Measurements from ENCODE around the gene ANKRD34A. TPM values are rescaled to one million over a fixed set of nuclear protein-coding genes. Genes with fewer than 3 reads are reported as not detected.

The ANKRD34A gene
- total and polyA plus RNA-seq, 2 experiments from 2014 or later = 0.76 to 0.90 TPM

DNA sequence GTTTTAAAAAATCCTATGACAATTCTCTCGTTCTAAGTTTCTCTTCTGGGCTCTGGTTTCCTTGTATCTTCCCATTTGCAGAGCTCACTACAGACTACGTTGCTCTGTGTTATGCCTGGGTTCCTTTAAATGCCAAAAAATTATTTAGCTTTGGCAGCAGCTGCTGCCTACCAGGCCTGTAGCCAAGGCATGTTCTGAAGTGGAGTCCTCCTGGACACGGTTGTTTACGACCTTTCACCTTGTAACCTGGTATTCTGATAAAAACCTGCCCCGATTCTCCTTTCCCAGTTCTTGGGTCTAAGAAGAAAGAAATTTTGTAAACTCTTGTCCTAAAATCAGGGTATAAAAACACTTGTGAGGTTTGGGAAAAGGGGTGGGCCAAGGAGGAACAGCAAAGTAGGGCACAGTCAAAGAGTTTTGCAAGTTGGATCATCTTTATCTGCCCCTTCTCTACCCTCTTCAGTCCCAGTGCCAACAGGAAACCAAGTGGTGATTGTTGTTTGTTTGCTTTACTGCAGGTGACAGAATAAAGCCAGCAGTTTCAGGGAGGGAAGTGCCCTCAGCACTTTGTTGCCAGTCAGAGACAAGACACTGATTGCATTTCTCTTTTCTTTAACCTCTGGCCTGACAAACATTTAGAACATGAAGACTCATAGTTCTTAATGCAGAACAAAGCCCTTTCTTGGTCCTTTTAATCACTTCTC lies 35.1 kb upstream of the ANKRD34A start:
- H3K79me2 ChIP-seq = peaks cover 23% of the 10 kb centered on the region
- no peaks in the 10 kb centered on the region for H3K27me3 ChIP-seq
- no peak for DNase-seq (ENCODE audit: low spot score)
- TF ChIP-seq EZH2phosphoT487 (IDR thresholded peaks at IDR 0.05; ENCODE audit: low read depth, severe bottlenecking, unreplicated experiment) = no peak
- TF ChIP-seq, protein P1, sequence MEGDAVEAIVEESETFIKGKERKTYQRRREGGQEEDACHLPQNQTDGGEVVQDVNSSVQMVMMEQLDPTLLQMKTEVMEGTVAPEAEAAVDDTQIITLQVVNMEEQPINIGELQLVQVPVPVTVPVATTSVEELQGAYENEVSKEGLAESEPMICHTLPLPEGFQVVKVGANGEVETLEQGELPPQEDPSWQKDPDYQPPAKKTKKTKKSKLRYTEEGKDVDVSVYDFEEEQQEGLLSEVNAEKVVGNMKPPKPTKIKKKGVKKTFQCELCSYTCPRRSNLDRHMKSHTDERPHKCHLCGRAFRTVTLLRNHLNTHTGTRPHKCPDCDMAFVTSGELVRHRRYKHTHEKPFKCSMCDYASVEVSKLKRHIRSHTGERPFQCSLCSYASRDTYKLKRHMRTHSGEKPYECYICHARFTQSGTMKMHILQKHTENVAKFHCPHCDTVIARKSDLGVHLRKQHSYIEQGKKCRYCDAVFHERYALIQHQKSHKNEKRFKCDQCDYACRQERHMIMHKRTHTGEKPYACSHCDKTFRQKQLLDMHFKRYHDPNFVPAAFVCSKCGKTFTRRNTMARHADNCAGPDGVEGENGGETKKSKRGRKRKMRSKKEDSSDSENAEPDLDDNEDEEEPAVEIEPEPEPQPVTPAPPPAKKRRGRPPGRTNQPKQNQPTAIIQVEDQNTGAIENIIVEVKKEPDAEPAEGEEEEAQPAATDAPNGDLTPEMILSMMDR (IDR thresholded peaks at IDR 0.05; ENCODE audit: poor library complexity) = no peak
- no peak for TF ChIP-seq EZH2 (IDR thresholded peaks at IDR 0.05; ENCODE audit: borderline replicate concordance)
- H4K20me1 ChIP-seq (ENCODE audit: insufficient read depth, poor library complexity, severe bottlenecking) = peaks cover 16% of the 10 kb centered on the region
- peak overlapping the region; percentile 51 for H2AFZ ChIP-seq
- no peak overlapping the region for H3K4me3 ChIP-seq
- H3K9me2 ChIP-seq (replicated peaks; ENCODE audit: insufficient read depth) = no peaks in the 10 kb centered on the region
- peak overlapping the region; percentile 27 for H3K4me2 ChIP-seq
- H3K4me1 ChIP-seq (ENCODE audit: insufficient read depth) = peaks cover 8% of the 10 kb centered on the region
- 48% methylated on average over 5 of the region's 5 CpGs for WGBS (ENCODE audit: low lambda C conversion rate, missing lambda C conversion rate)
- no peaks in the 10 kb centered on the region for H3K36me3 ChIP-seq (replicated peaks; ENCODE audit: insufficient read depth, low read depth)
- H3K9me3 ChIP-seq (ENCODE audit: low read depth) = no peaks in the 10 kb centered on the region
- H3K27ac ChIP-seq = peak overlapping the region; percentile 48

DNA sequence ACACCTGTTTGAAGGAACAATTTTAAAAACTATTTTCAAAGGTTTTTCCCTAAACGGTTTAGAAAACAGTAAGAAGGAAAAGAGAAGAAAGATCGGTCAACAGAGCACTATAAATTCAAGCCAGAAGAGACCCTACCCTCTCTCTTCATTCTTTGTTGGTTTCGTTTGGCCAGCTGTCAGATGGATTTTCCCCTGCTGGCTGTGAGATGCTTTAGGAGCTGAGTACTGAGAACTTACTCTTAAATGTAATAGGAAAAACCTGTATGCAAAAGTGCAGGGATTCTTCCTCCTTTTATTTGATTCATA lies 33.3 kb upstream of the ANKRD34A start:
- no peak overlapping the region for H2AFZ ChIP-seq
- peak overlapping the region; percentile 87 for H3K27ac ChIP-seq
- H3K36me3 ChIP-seq (replicated peaks; ENCODE audit: insufficient read depth, low read depth) = peaks cover 6% of the 10 kb centered on the region
- peaks cover 34% of the 10 kb centered on the region for H4K20me1 ChIP-seq (ENCODE audit: insufficient read depth, poor library complexity, severe bottlenecking)
- H3K79me2 ChIP-seq = peaks cover 41% of the 10 kb centered on the region
- peak overlapping the region; percentile 6 for H3K4me3 ChIP-seq
- H3K9me3 ChIP-seq (ENCODE audit: low read depth) = no peaks in the 10 kb centered on the region
- H3K4me2 ChIP-seq = peak overlapping the region; percentile 75
- no peaks in the 10 kb centered on the region for H3K9me2 ChIP-seq (replicated peaks; ENCODE audit: insufficient read depth)
- no peaks in the 10 kb centered on the region for H3K27me3 ChIP-seq
- DNase-seq (ENCODE audit: low spot score) = no peak
- no peak for TF ChIP-seq EZH2 (IDR thresholded peaks at IDR 0.05; ENCODE audit: borderline replicate concordance)
- no peak for TF ChIP-seq EZH2phosphoT487 (IDR thresholded peaks at IDR 0.05; ENCODE audit: low read depth, severe bottlenecking, unreplicated experiment)
- TF ChIP-seq, protein P1 (IDR thresholded peaks at IDR 0.05; ENCODE audit: poor library complexity) = no peak
- H3K4me1 ChIP-seq (ENCODE audit: insufficient read depth) = peaks cover 17% of the 10 kb centered on the region
- WGBS (ENCODE audit: low lambda C conversion rate, missing lambda C conversion rate) = 59% methylated on average over 3 of the region's 3 CpGs

DNA sequence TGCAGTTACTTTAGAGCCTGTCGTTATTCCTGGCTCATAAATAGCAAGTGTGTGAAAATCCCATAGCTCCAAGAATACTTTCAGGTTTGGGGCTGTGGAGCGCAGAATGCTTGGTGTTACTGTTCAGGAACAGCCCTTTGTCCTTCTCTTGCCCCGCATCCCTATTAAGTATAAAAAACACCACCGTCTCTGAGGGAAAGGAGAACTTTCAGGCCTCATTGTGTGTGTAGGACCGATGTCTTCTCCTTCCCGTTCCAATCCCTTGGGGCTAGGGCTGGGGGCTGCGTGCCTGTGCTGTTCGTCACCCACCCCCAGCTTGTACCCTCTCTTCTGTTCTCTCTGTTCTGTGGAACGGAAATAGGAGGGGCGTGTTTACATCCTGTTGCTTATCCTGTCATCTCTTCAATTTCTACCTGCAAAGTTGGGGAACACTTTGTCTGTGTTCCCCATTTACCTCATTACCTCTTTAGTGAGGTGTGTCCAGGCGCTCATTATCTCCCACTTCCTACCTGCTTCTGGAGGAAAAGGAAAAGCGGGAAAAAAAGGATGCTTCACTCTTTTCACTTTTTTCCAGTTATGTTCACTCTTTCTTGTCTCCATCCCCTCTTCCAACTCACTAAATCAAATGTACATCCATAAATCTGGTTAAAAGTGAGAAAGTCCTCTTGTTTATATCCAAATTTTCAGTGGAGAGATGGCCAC lies 32.8 kb upstream of the ANKRD34A start:
- no peaks in the 10 kb centered on the region for H3K9me2 ChIP-seq (replicated peaks; ENCODE audit: insufficient read depth)
- DNase-seq (ENCODE audit: low spot score) = no peak
- H3K4me3 ChIP-seq = peak overlapping the region; percentile 17
- peaks cover 41% of the 10 kb centered on the region for H3K79me2 ChIP-seq
- peaks cover 36% of the 10 kb centered on the region for H4K20me1 ChIP-seq (ENCODE audit: insufficient read depth, poor library complexity, severe bottlenecking)
- peaks cover 21% of the 10 kb centered on the region for H3K4me1 ChIP-seq (ENCODE audit: insufficient read depth)
- peak overlapping the region; percentile 75 for H3K4me2 ChIP-seq
- WGBS (ENCODE audit: low lambda C conversion rate, missing lambda C conversion rate) = 39% methylated on average over 12 of the region's 12 CpGs
- H3K36me3 ChIP-seq (replicated peaks; ENCODE audit: insufficient read depth, low read depth) = peaks cover 6% of the 10 kb centered on the region
- no peaks in the 10 kb centered on the region for H3K9me3 ChIP-seq (ENCODE audit: low read depth)
- TF ChIP-seq, protein P1 (IDR thresholded peaks at IDR 0.05; ENCODE audit: poor library complexity) = no peak
- TF ChIP-seq EZH2 (IDR thresholded peaks at IDR 0.05; ENCODE audit: borderline replicate concordance) (no peak), EZH2phosphoT487 (IDR thresholded peaks at IDR 0.05; ENCODE audit: low read depth, severe bottlenecking, unreplicated experiment) (no peak)
- peak overlapping the region; percentile 34 for H2AFZ ChIP-seq
- no peaks in the 10 kb centered on the region for H3K27me3 ChIP-seq
- peak overlapping the region; percentile 87 for H3K27ac ChIP-seq
